SU-DHL-6 (cell line): ENCODE results near the gene PDE7B.

Experiments used
- CTCF ChIP-seq: fragments of 200-600 bp; sonication (generic); IDR thresholded peaks from one replicate; pipeline ENCODE4 v1.5.1; 2017; ENCODE audit warnings: antibody characterized with exemption, mild to moderate bottlenecking, low read length, moderate library complexity; ENCODE audit not compliant: insufficient read depth, poor library complexity, severe bottlenecking
- EZH2phosphoT487 ChIP-seq: fragments of 200-600 bp; sonication (generic), shearing (Covaris generic); conservative IDR thresholded peaks from 2 replicates; pipeline ENCODE4 v1.6.1; 2018; ENCODE audit warnings: mild to moderate bottlenecking, antibody characterized with exemption, low read length, moderate library complexity, mixed read lengths

- TF ChIP-seq CTCF (no peak), EZH2phosphoT487 (no peak)
Observed at GRCh38 chr6:135877666-135878065, 26.2 kb downstream of the PDE7B start.
